Endothelial cell of umbilical vein (primary cell): ENCODE data around the gene GAB1.

ENCODE experiments used
- CTCF ChIP-seq, 2 donors: IDR thresholded peaks; 1 replicate in 1 of 2; 2 replicates in 1 of 2; pipeline ENCODE4 v1.5.1; 2011; ENCODE audit warnings: low read length in 2 of 2, mild to moderate bottlenecking in 2 of 2, moderate library complexity in 2 of 2, control low read depth in 1 of 2, inconsistent platforms in 1 of 2, low read depth in 1 of 2; ENCODE audit not compliant: insufficient read depth in 1 of 2; ENCODE audit errors: extremely low read depth in 1 of 2
- EZH2 ChIP-seq: IDR thresholded peaks from 2 replicates; pipeline ENCODE4 v1.6.1; 2012; ENCODE audit warnings: borderline replicate concordance, low read depth, mild to moderate bottlenecking, moderate library complexity, low read length, inconsistent platforms; ENCODE audit not compliant: severe bottlenecking
- MYC ChIP-seq: IDR thresholded peaks from one replicate; pipeline ENCODE4 v1.6.1; 2011; ENCODE audit warnings: mild to moderate bottlenecking, low read depth, low read length

DNA sequence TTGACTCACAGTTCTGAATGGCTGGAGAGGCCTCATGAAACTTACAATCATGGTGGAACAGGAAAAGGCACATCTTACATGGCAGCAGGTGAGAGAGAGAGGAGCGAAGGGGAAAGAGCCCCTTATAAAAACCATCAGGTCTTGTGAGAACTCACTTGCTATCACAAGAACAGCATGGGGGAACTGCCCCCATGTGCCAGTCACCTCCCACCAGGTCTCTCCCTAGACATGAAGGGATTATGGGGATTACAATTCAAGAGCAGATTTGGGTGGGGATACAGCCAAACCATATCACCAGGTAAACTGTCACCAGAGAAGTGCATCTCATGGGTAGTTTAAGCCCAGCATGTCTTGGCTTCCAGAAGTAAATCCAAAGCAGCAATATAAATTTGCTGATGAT lies 169.4 kb downstream of the GAB1 start:
- TF ChIP-seq CTCF (IDR thresholded peaks at IDR 0.05; ENCODE audit: extremely low read depth in 1 of 2, insufficient read depth in 1 of 2, low read depth in 1 of 2, low read length in 2 of 2) (no peak), MYC (no peak), EZH2 (no peak)
